ENCODE results near the gene C1orf226. TPM values are rescaled to one million over a fixed set of nuclear protein-coding genes. Genes with fewer than 3 reads are reported as not detected.

Gene C1orf226
- total RNA-seq, 1 donor from 2014 or later: 5.1 TPM

DNA sequence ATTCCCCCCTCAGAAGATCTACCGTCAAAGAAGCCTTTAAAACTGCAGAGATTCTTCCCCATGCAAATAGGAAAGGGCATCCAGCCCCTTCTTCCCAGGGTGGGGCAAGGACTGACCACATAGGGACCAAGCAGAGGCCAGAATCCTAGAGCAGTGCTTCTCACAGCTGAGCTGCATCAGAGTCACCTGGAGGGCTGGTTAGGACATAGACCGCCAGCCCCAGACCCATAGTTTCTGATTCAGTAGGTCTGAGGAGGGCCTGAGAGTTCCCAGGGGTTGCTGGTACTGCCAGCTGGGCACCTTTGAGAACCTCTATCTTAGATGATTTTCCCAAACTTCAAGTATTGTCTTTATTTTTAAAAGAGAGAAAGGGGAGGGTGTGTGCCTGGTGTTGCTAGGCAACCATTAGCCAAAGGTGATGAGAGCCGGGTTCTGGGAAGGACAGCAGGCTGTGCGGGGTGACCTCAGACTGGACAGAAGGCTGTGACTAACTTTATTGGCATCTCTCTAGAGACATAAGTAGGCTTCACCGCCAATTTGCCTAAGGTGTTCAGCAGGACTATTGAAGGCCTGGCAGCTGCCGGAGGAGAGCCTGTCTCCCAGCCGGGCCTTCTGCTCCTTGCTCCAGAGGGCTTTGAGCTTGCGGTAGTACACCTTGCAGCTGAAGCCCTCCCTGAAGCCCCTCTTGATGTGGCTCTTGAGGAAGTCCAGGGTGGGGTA is 7.8 kb upstream of the C1orf226 start:
- H3K4me3 Mint-ChIP-seq: no peak overlapping the region
- H3K4me1 Mint-ChIP-seq: no peaks in the 10 kb centered on the region
- no peak for DNase-seq (ENCODE audit: low spot score in 2 of 2, unreplicated experiment in 2 of 2)
- H3K9me3 Mint-ChIP-seq: no peaks in the 10 kb centered on the region
- no peaks in the 10 kb centered on the region for H3K27me3 Mint-ChIP-seq (ENCODE audit: low read depth)
- TF ChIP-seq, protein P1, sequence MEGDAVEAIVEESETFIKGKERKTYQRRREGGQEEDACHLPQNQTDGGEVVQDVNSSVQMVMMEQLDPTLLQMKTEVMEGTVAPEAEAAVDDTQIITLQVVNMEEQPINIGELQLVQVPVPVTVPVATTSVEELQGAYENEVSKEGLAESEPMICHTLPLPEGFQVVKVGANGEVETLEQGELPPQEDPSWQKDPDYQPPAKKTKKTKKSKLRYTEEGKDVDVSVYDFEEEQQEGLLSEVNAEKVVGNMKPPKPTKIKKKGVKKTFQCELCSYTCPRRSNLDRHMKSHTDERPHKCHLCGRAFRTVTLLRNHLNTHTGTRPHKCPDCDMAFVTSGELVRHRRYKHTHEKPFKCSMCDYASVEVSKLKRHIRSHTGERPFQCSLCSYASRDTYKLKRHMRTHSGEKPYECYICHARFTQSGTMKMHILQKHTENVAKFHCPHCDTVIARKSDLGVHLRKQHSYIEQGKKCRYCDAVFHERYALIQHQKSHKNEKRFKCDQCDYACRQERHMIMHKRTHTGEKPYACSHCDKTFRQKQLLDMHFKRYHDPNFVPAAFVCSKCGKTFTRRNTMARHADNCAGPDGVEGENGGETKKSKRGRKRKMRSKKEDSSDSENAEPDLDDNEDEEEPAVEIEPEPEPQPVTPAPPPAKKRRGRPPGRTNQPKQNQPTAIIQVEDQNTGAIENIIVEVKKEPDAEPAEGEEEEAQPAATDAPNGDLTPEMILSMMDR (IDR thresholded peaks at IDR 0.05; ENCODE audit: unreplicated experiment): no peak
- H3K27ac Mint-ChIP-seq: no peak overlapping the region
- no peaks in the 10 kb centered on the region for H3K36me3 Mint-ChIP-seq

DNA sequence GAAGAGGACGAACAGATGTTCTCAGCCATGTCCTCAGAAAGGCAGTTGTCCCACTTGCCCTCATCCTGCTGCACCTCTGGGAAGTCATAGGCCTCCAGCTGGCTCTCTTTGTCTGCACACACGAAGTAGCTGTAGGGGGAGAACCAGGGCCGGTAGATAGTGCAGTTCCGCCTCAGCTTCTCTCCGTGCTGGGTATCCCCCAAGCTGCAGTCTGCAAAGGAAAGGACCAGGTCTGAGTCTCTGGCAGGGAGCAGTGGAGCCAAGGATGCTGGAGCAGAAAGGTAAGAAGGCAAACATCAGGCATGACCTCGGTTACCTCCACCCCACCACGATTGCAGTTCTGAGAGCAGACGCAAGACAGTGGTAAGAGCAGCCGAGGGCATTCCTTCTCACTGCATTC is 7.1 kb upstream of the C1orf226 start:
- TF ChIP-seq, protein P1 (IDR thresholded peaks at IDR 0.05; ENCODE audit: unreplicated experiment): no peak
- no peak for DNase-seq (ENCODE audit: low spot score in 2 of 2, unreplicated experiment in 2 of 2)
- H3K27ac Mint-ChIP-seq: no peak overlapping the region
- H3K4me3 Mint-ChIP-seq: no peak overlapping the region
- H3K36me3 Mint-ChIP-seq: no peaks in the 10 kb centered on the region
- no peaks in the 10 kb centered on the region for H3K9me3 Mint-ChIP-seq
- H3K27me3 Mint-ChIP-seq (ENCODE audit: low read depth): no peaks in the 10 kb centered on the region
- H3K4me1 Mint-ChIP-seq: no peaks in the 10 kb centered on the region

DNA sequence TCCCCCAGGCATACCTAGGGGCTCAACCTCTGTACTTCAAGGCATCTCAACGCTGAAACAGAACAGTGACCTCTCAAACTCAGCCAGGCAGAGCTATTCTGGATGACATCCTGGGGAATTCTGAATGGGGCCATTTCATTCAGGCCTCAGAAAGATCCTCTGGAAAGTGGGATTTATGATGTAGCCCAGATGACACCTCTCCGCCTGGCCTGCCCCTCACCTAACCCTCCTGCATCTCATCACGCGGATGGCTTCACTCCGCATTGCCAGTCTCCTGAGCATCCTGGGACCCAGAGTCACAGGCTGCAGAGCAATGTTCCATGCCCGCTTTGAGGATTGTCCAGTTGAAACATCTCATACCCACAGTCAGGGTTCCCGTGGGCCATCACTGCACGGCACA is 6.1 kb upstream of the C1orf226 start:
- Mint-ChIP-seq H3K4me3 (no peak overlapping the region), H3K9me3 (no peaks in the 10 kb centered on the region), H3K27ac (no peak overlapping the region), H3K27me3 (ENCODE audit: low read depth) (no peaks in the 10 kb centered on the region), H3K4me1 (no peaks in the 10 kb centered on the region), H3K36me3 (no peaks in the 10 kb centered on the region)
- TF ChIP-seq, protein P1 (IDR thresholded peaks at IDR 0.05; ENCODE audit: unreplicated experiment): no peak
- no peak for DNase-seq (ENCODE audit: low spot score in 2 of 2, unreplicated experiment in 2 of 2)

DNA sequence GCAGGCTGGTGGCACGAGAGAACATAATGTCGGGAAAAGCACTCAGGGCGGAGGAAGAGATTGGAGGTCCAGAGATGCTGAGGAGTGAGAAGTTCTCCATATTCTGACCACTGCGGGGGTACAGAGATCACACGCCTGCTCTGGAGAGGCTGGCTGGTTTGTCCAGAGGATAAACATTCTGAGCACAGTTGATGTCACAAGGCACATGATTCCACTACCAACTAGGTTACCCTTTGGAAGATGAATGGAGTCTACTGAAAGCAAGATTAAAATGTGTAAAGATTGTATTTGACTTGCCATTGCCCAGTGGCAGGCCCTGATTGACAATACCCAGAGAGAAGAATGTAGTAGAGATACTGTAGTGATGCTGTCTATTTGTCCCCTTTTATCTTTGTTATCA is 4.8 kb upstream of the C1orf226 start, which contains the start of gene SPATA46:
Gene SPATA46, minus strand, starts transcription at position 164 of the 400 bp plus-strand sequence. Its CDS starts 64 bp downstream, at position 100.
- Mint-ChIP-seq H3K4me3 (no peak within 1 kb of the TSS), H3K27ac (no peak within 1 kb of the TSS), H3K9me3 (no peaks in the 10 kb centered on the region), H3K36me3 (no peaks in the 10 kb centered on the region), H3K4me1 (no peaks in the 10 kb centered on the region), H3K27me3 (ENCODE audit: low read depth) (no peaks in the 10 kb centered on the region)
- TF ChIP-seq, protein P1 (IDR thresholded peaks at IDR 0.05; ENCODE audit: unreplicated experiment): no peak
- DNase-seq (ENCODE audit: low spot score in 2 of 2, unreplicated experiment in 2 of 2): no peak

DNA sequence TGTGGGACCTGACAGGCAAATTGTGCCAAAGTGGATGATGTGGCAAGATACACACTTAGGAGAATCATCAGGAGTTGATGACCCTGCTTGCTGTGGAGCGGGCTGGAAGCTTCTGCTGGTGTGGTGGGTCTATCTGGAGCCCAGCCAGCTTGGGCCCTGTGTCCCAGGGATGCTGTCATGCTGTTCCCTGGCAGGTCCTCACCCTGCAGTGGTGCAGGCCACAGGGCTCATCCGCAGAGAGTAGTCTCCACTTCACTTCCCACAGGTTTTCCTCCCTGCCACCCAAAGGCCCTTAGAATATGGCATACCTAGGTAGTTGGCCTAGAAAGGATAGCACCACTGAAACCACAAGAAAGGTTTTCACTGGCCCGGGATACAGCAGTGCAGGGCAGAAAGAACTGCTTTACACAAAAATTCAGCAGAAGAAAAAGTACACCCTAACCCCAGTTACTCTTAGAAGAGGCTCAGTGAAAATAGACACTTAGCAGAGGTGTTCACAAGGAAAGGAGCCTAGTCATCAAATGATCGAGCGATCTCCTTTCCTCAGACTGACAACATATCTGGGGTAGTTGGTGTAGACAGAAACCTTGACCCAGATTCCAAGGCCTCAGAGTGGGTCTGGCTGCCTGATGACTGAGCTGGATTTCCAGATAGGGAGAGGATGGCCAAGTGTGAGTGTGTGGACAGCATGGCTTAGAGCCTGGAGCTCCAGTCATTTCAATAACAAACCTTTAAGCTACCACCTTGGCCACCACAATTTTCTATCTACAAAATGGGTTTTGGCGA is 1.3 kb upstream of the C1orf226 start:
- no peak overlapping the region for H3K4me3 Mint-ChIP-seq
- no peaks in the 10 kb centered on the region for H3K4me1 Mint-ChIP-seq
- no peaks in the 10 kb centered on the region for H3K9me3 Mint-ChIP-seq
- H3K36me3 Mint-ChIP-seq: peaks cover 3% of the 10 kb centered on the region
- no peaks in the 10 kb centered on the region for H3K27me3 Mint-ChIP-seq (ENCODE audit: low read depth)
- TF ChIP-seq, protein P1 (IDR thresholded peaks at IDR 0.05; ENCODE audit: unreplicated experiment): no peak
- DNase-seq (ENCODE audit: low spot score in 2 of 2, unreplicated experiment in 2 of 2): no peak
- no peak overlapping the region for H3K27ac Mint-ChIP-seq

Data from mesothelial cell of epicardium (in vitro differentiated cells).